Tibial nerve (tissue), 4 donors: Measurements from ENCODE around the gene LRRC31. TPM values are rescaled to one million over a fixed set of nuclear protein-coding genes. Genes with fewer than 3 reads are reported as not detected.

Experiments
- DNase-seq, 2 donors: peaks; one replicate each; pipeline ENCODE4 v3.0.0-alpha.2; 2019; ENCODE audit warnings: low spot score in 2 of 2
- H3K27ac ChIP-seq, 4 donors: fragments of 200-600 bp; sonication (generic) in 3 of 4; one replicate each; pipeline ENCODE4 v1.5.1; 2017 to 2019; ENCODE audit warnings: mild to moderate bottlenecking in 1 of 4
- H3K27me3 ChIP-seq, 2 donors: fragments of 200-600 bp; sonication (generic) in 1 of 2; one replicate each; pipeline versions ENCODE4 v1.5.1 to v1.6.0; 2017 to 2019
- H3K36me3 ChIP-seq, 3 donors: fragments of 200-600 bp; sonication (generic); one replicate each; pipeline ENCODE4 v1.5.1; 2018 to 2019
- H3K4me1 ChIP-seq, 4 donors: fragments of 200-600 bp; sonication (generic) in 3 of 4; one replicate each; pipeline ENCODE4 v1.5.1; 2017 to 2019
- H3K4me3 ChIP-seq, 4 donors: fragments of 200-600 bp; sonication (generic) in 3 of 4; one replicate each; pipeline ENCODE4 v1.5.1; 2017 to 2019; ENCODE audit warnings: mild to moderate bottlenecking in 1 of 4, moderate library complexity in 1 of 4
- H3K9me3 ChIP-seq, 4 donors: fragments of 200-600 bp; sonication (generic) in 3 of 4; one replicate each; pipeline ENCODE4 v1.5.1; 2017 to 2019
- EP300 ChIP-seq, 2 donors: sonication (generic); formaldehyde crosslinking; IDR thresholded peaks; one replicate each; pipeline ENCODE4 v1.6.1; 2017; ENCODE audit warnings: antibody characterized with exemption in 2 of 2, mild to moderate bottlenecking in 1 of 2
- POLR2A ChIP-seq, 2 donors: fragments of 450-650 bp; IDR thresholded peaks; one replicate each; pipeline ENCODE4 v1.6.1; 2017; ENCODE audit warnings: antibody characterized with exemption in 2 of 2, mild to moderate bottlenecking in 2 of 2, moderate library complexity in 2 of 2
- WGBS, 2 donors: methylation state at CpG; one replicate each; pipeline ENCODE4 v1.1.5; 2018; 5-methylcytosine and 5-hydroxymethylcytosine counted together
- total RNA-seq, 4 donors: library from RNA; depleted of rRNA; stranded (reverse); fragments of >200 nt; gene quantifications; one replicate each; pipeline ENCODE4 v1.1.0, GENCODE V29; 2016
- TF ChIP-seq, protein P1 (sequence below), 5 experiments: fragments of 200-600 bp in 3 of 5; fragments of 450-650 bp in 2 of 5; sonication (generic) in 3 of 5; IDR thresholded peaks; one replicate each; pipeline ENCODE4 v1.5.1; 2016 to 2019; ENCODE audit warnings: antibody characterized with exemption in 5 of 5, mild to moderate bottlenecking in 3 of 5, moderate library complexity in 2 of 5

LRRC31 gene
- total RNA-seq, 4 donors from 2014 or later, result not detected

DNA sequence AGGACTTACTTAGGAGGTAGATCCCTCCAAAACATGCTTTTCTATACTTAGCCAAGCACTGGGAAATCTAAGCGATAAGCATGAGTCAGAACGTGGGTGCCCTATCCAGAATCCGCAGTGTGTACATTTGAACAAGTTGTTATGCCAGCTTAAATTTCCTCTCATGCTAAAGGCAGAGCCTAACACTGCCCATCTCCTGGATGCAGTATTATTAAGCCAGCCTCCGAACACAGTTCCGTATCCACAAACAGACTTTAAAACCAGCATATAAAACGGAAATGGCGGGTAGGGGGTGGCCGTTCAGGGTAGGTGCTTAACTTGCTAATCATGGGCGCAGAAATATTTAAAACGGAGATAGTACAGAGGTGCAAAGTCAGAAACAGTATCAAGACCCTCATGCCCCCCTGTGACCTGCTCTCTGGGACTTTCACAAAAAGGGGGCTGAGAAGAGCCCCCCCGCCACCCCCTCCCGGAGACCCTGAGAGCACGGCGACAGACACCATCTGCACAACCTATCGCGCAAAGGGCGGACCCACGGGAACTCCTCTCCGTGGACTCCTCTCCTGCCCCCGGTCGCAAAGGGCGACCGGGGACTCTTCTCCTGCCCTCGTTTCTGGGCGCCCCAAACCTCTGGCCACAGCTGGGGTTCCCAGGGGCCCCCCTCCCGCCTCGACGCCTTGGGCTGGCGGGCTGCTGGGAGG is 58.0 kb downstream of the LRRC31 start:
- peaks cover 0 to 26% (median 2%) of the 10 kb centered on the region in 4 donors for H3K4me1 ChIP-seq
- peak in 1 of 2 donors; percentile 17 for DNase-seq
- WGBS, 2 donors, result 5 to 12% methylated on average over 19 to 24 of the region's 29 CpGs
- TF ChIP-seq EP300 (IDR thresholded peaks at IDR 0.05) (no peak), POLR2A (IDR thresholded peaks at IDR 0.05) (no peak)
- TF ChIP-seq, protein P1, sequence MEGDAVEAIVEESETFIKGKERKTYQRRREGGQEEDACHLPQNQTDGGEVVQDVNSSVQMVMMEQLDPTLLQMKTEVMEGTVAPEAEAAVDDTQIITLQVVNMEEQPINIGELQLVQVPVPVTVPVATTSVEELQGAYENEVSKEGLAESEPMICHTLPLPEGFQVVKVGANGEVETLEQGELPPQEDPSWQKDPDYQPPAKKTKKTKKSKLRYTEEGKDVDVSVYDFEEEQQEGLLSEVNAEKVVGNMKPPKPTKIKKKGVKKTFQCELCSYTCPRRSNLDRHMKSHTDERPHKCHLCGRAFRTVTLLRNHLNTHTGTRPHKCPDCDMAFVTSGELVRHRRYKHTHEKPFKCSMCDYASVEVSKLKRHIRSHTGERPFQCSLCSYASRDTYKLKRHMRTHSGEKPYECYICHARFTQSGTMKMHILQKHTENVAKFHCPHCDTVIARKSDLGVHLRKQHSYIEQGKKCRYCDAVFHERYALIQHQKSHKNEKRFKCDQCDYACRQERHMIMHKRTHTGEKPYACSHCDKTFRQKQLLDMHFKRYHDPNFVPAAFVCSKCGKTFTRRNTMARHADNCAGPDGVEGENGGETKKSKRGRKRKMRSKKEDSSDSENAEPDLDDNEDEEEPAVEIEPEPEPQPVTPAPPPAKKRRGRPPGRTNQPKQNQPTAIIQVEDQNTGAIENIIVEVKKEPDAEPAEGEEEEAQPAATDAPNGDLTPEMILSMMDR (IDR thresholded peaks at IDR 0.05), result no peak
- no peaks in the 10 kb centered on the region for H3K36me3 ChIP-seq
- peaks cover 0 to 11% (median 3%) of the 10 kb centered on the region in 4 donors for H3K9me3 ChIP-seq
- peak overlapping the region in 3 of 4 donors; percentile 77 to 88 (median 80) for H3K27ac ChIP-seq
- peak overlapping the region; percentile 44 to 88 (median 65) for H3K4me3 ChIP-seq
- H3K27me3 ChIP-seq, result no peaks in the 10 kb centered on the region

DNA sequence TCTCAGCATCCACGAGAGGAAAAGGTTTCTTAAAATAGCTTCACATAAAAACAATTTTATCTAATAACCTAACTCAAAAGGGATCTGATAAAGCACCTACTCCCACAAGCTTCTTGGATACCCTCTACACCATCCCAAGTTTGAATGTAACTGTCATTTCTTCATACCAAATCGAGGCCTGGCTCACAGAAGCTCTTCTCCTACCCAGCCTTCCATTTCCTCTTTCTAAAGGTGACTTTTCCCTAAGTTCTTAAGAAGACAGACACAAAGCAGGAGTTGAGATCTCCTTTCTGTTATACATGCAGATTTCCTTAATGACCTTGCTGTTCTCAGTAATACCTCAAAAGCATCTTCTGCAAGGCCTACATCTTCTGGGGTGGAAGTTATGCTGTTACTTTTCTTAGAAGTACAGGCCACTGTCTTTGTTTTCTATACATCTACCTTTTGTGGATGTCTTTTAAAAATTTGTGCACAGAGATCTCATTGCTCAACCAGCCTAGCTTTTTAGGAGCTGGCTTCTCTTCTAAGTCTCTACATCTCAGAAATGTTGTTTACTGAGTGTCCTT is 60.4 kb downstream of the LRRC31 start:
- no peak for DNase-seq
- Histone ChIP-seq H3K4me1 (peaks cover 0 to 26% (median 2%) of the 10 kb centered on the region in 4 donors), H3K27me3 (no peaks in the 10 kb centered on the region), H3K27ac (no peak overlapping the region), H3K36me3 (no peaks in the 10 kb centered on the region), H3K9me3 (no peaks in the 10 kb centered on the region), H3K4me3 (no peak overlapping the region)
- 38 to 46% methylated on average over 2 of the region's 2 CpGs for WGBS, 2 donors
- no peak for TF ChIP-seq EP300 (IDR thresholded peaks at IDR 0.05)
- TF ChIP-seq POLR2A (IDR thresholded peaks at IDR 0.05), result no peak
- TF ChIP-seq, protein P1 (IDR thresholded peaks at IDR 0.05), result no peak

DNA sequence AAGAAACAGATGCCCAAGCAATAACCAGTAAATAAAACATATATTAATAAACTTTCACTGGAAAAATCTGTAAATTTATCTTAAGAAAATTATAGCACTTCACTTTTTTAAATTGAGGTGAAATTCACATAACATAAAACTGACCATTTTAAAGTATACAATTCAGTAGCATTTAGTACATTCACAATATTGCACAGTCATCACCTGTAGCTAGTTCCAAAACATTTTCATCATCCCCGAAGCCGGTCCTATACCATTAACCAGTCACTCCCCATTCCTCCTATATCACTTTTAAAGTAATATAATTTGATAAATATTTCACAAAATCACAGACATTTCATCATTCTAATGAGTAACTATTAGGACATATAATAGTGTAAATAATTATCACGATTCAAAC is 65.1 kb downstream of the LRRC31 start:
- no peaks in the 10 kb centered on the region for H3K4me1 ChIP-seq
- 88 to 95% methylated on average over 3 of the region's 3 CpGs for WGBS, 2 donors
- no peak overlapping the region for H3K27ac ChIP-seq
- no peaks in the 10 kb centered on the region for H3K27me3 ChIP-seq
- H3K9me3 ChIP-seq, result no peaks in the 10 kb centered on the region
- no peak overlapping the region for H3K4me3 ChIP-seq
- DNase-seq, result no peak
- TF ChIP-seq POLR2A (IDR thresholded peaks at IDR 0.05) (no peak), EP300 (IDR thresholded peaks at IDR 0.05) (no peak)
- TF ChIP-seq, protein P1 (IDR thresholded peaks at IDR 0.05), result no peak
- H3K36me3 ChIP-seq, result peaks cover 0 to 34% (median 0%) of the 10 kb centered on the region in 3 donors

DNA sequence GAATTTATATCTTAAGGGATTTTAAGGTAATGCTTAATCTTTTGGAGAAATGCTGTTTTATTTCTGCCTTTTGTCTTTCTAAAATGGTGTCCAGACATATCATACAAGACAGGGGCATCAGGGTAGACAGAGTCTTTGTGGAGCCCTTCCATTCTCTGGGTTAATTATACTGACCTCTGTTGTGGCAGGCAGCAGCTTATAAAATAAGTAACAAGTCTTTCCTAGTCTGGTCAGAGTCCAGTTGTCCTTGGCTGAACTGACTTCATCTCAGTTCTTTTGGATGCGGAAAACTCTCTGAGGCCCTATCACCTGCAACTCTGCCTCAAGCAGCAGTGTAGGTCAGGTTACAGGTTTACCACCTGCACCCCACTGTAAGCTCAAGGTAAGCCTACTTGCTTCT is 77.4 kb downstream of the LRRC31 start:
- H3K27ac ChIP-seq, result no peak overlapping the region
- no peak overlapping the region for H3K4me3 ChIP-seq
- H3K27me3 ChIP-seq, result no peaks in the 10 kb centered on the region
- no peaks in the 10 kb centered on the region for H3K4me1 ChIP-seq
- no peaks in the 10 kb centered on the region for H3K9me3 ChIP-seq
- DNase-seq, result no peak
- WGBS, 2 donors, result 100% methylated on average over 1 of the region's 1 CpG
- TF ChIP-seq, protein P1 (IDR thresholded peaks at IDR 0.05), result no peak
- TF ChIP-seq POLR2A (IDR thresholded peaks at IDR 0.05), result no peak
- TF ChIP-seq EP300 (IDR thresholded peaks at IDR 0.05), result no peak
- H3K36me3 ChIP-seq, result peaks cover 0 to 63% (median 4%) of the 10 kb centered on the region in 3 donors

DNA sequence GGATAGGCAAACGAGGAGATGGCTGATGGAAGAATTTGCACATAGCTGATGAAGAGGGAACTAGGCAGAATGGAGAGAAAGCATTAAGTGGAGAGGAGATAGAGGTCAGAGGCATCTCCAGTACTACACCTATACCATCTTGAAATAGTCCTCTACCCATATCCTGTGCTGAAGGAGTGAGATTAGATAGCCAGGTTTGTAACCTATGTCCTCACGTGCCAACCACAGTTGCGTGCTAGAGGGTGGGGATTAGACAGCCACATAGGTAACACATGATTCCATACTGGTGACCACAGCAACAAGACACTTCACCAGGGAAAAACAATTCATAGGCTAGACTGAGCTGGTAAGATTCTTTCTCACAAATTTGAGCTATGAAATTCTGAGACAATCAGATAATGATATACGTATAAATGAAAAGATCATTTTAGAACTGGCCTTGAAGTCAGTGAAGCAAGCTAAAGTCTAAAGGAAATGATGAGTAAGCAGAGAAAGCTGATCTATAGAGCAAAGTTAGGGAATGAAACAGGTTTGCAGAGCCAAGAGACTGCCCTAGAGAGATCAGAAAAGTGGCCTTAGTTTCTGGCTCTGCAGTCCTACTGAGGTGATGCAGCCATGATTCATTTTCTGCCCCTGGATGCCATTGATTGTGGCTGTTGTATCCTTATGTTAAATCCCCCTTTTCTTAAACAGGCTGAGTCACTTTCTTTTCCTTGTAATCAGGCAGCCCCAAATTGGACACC is 78.9 kb downstream of the LRRC31 start:
- Histone ChIP-seq H3K4me1 (no peaks in the 10 kb centered on the region), H3K4me3 (no peak overlapping the region), H3K9me3 (no peaks in the 10 kb centered on the region), H3K27ac (no peak overlapping the region), H3K27me3 (no peaks in the 10 kb centered on the region), H3K36me3 (peaks cover 0 to 75% (median 4%) of the 10 kb centered on the region in 3 donors)
- WGBS, 2 donors, result 90 to 92% methylated on average over 4 of the region's 4 CpGs
- TF ChIP-seq POLR2A (IDR thresholded peaks at IDR 0.05), result no peak
- TF ChIP-seq, protein P1 (IDR thresholded peaks at IDR 0.05), result no peak
- no peak for TF ChIP-seq EP300 (IDR thresholded peaks at IDR 0.05)
- DNase-seq, result no peak
